H1 (cell line): Measurements from ENCODE around the gene PGM3. TPM values are rescaled to one million over a fixed set of nuclear protein-coding genes. Genes with fewer than 3 reads are reported as not detected.

Source experiments
- CTCF ChIA-PET: fragments of 300-600 bp; sonication (Branson Sonifier 250); formaldehyde crosslinking; loops from one replicate; lab custom pipeline; 2021; ENCODE audit not compliant: partially characterized antibody; lab: Charles Lee
- POLR2A ChIA-PET: fragments of 300-600 bp; sonication (Branson Sonifier 250); formaldehyde crosslinking; loops from one replicate; lab custom pipeline; 2021; ENCODE audit warnings: inconsistent platforms; ENCODE audit not compliant: partially characterized antibody; lab: Charles Lee
- DNase-seq, 2 experiments: peaks; one replicate each; pipeline versions ENCODE4 v3.0.0 to v3.0.0-alpha.2; 2010 to 2022; ENCODE audit warnings: low spot score in 2 of 2, low read depth in 1 of 2, mixed read lengths in 1 of 2
- FAIRE-seq: peaks from 2 replicates; lab custom pipeline; 2011; peaks lifted over from hg19 to GRCh38; lab: Jason Lieb, UNC
- H2AFZ ChIP-seq: 2 replicates; pipeline ENCODE4 v1.8.1; 2012; ENCODE audit warnings: low read length, inconsistent platforms
- H2AK5ac ChIP-seq: 2 replicates; pipeline ENCODE4 v1.6.1; 2013; ENCODE audit warnings: low read depth, low read length
- H2BK120ac ChIP-seq: replicated peaks from 2 replicates; pipeline ENCODE3; 2013; ENCODE audit warnings: low read depth, low read length, inconsistent platforms
- H2BK12ac ChIP-seq: 2 replicates; pipeline ENCODE4 v1.6.1; 2013; ENCODE audit warnings: low read depth, low read length
- H2BK15ac ChIP-seq: 2 replicates; pipeline ENCODE4 v1.6.1; 2013; ENCODE audit warnings: low read length
- H2BK20ac ChIP-seq: 2 replicates; pipeline ENCODE4 v1.6.1; 2013; ENCODE audit warnings: low read length
- H2BK5ac ChIP-seq: 2 replicates; pipeline ENCODE4 v1.6.1; 2013; ENCODE audit warnings: low read depth, low read length
- H3K14ac ChIP-seq: 2 replicates; pipeline ENCODE4 v1.6.1; 2013; ENCODE audit warnings: inconsistent platforms; ENCODE audit not compliant: insufficient read length
- H3K18ac ChIP-seq: 2 replicates; pipeline ENCODE4 v1.6.1; 2013; ENCODE audit warnings: low read length; ENCODE audit errors: extremely low read depth
- H3K23ac ChIP-seq: 2 replicates; pipeline ENCODE4 v1.6.1; 2013; ENCODE audit warnings: inconsistent platforms; ENCODE audit not compliant: insufficient read length
- H3K23me2 ChIP-seq: 2 replicates; pipeline ENCODE4 v1.6.1; 2013; ENCODE audit warnings: low read depth, low read length
- H3K27ac ChIP-seq: 2 replicates; pipeline ENCODE4 v1.6.1; 2011; ENCODE audit warnings: low read depth, low read length, inconsistent platforms
- H3K27me3 ChIP-seq, 4 experiments: replicated peaks in 1 of 4; 1 replicate in 1 of 4; 2 replicates in 3 of 4; pipeline versions ENCODE4 v1.6.1 to v1.8.1; 2011 to 2013; ENCODE audit warnings: low read length in 3 of 4, mild to moderate bottlenecking in 3 of 4, inconsistent platforms in 2 of 4, mixed read lengths in 2 of 4, moderate library complexity in 1 of 4; ENCODE audit not compliant: control insufficient read depth in 3 of 4, insufficient read depth in 3 of 4; ENCODE audit errors: extremely low read depth in 1 of 4
- H3K36me3 ChIP-seq, 4 experiments: 2 replicates each; pipeline versions ENCODE4 v1.6.1 to v1.8.1; 2011 to 2013; ENCODE audit warnings: mild to moderate bottlenecking in 4 of 4, low read length in 3 of 4, moderate library complexity in 2 of 4, control low read depth in 1 of 4, inconsistent platforms in 1 of 4; ENCODE audit not compliant: insufficient read depth in 4 of 4, control insufficient read depth in 2 of 4
- H3K4ac ChIP-seq: replicated peaks from 2 replicates; pipeline ENCODE3; 2013; ENCODE audit warnings: low read length, low read depth, mixed read lengths, inconsistent platforms; ENCODE audit not compliant: insufficient read length
- H3K4me1 ChIP-seq, 4 experiments: replicated peaks in 1 of 4; 1 replicate in 1 of 4; 2 replicates in 3 of 4; pipeline versions ENCODE4 v1.6.1 to v1.8.1; 2011 to 2013; ENCODE audit warnings: low read length in 3 of 4, inconsistent platforms in 2 of 4, mixed read lengths in 1 of 4; ENCODE audit not compliant: insufficient read depth in 4 of 4, control insufficient read depth in 3 of 4
- H3K4me2 ChIP-seq, 2 experiments: 2 replicates each; pipeline versions ENCODE4 v1.6.1 to v1.8.1; 2011 to 2013; ENCODE audit warnings: low read depth in 2 of 2, low read length in 2 of 2, control low read depth in 1 of 2, inconsistent platforms in 1 of 2, mild to moderate bottlenecking in 1 of 2; ENCODE audit not compliant: insufficient read depth in 1 of 2
- H3K4me3 ChIP-seq, 4 experiments: fragments of 200-600, 300-600 bp in 1 of 4; sonication (generic), shearing (Covaris generic), sonication (Bioruptor Twin) in 1 of 4; 2 replicates each; pipeline versions ENCODE4 v1.5.1 to v1.8.1; 2011 to 2016; ENCODE audit warnings: low read length in 4 of 4, low read depth in 3 of 4, control low read depth in 2 of 4, inconsistent platforms in 2 of 4, mild to moderate bottlenecking in 2 of 4, mixed read lengths in 1 of 4, moderate library complexity in 1 of 4; ENCODE audit not compliant: insufficient read depth in 2 of 4; ENCODE audit errors: extremely low read depth in 1 of 4
- H3K56ac ChIP-seq: replicated peaks from 2 replicates; pipeline ENCODE3; 2013; ENCODE audit warnings: low read depth, mild to moderate bottlenecking, mixed read lengths, low read length, inconsistent platforms; ENCODE audit not compliant: insufficient read length
- H3K79me1 ChIP-seq: 2 replicates; pipeline ENCODE4 v1.6.1; 2013; ENCODE audit warnings: low read depth, low read length, control low read depth
- H3K79me2 ChIP-seq, 2 experiments: 2 replicates each; pipeline versions ENCODE4 v1.6.1 to v1.8.1; 2012 to 2013; ENCODE audit warnings: low read length in 2 of 2, mild to moderate bottlenecking in 2 of 2, inconsistent platforms in 1 of 2; ENCODE audit not compliant: insufficient read depth in 2 of 2, control insufficient read depth in 1 of 2
- H3K9ac ChIP-seq, 4 experiments: replicated peaks in 1 of 4; 1 replicate in 1 of 4; 2 replicates in 3 of 4; pipeline versions ENCODE4 v1.6.1 to v1.8.1; 2011 to 2013; ENCODE audit warnings: low read depth in 3 of 4, low read length in 3 of 4, control low read depth in 2 of 4, mild to moderate bottlenecking in 2 of 4, moderate library complexity in 2 of 4, inconsistent platforms in 1 of 4; ENCODE audit errors: extremely low read depth in 1 of 4
- H3K9me3 ChIP-seq, 2 experiments: 2 replicates each; pipeline versions ENCODE4 v1.6.1 to v1.8.1; 2012 to 2013; ENCODE audit warnings: mild to moderate bottlenecking in 2 of 2, moderate library complexity in 2 of 2, control low read depth in 1 of 2, inconsistent platforms in 1 of 2, low read depth in 1 of 2, low read length in 1 of 2, mixed read lengths in 1 of 2; ENCODE audit not compliant: insufficient read depth in 2 of 2
- H4K20me1 ChIP-seq, 2 experiments: replicated peaks in 1 of 2; 2 replicates each; pipeline versions ENCODE3 to v1.8.1; 2011 to 2013; ENCODE audit warnings: inconsistent platforms in 2 of 2, low read length in 2 of 2, mild to moderate bottlenecking in 1 of 2; ENCODE audit not compliant: insufficient read depth in 2 of 2, control insufficient read depth in 1 of 2
- H4K5ac ChIP-seq: 2 replicates; pipeline ENCODE4 v1.6.1; 2013; ENCODE audit warnings: low read length, low read depth, mixed read lengths, inconsistent platforms; ENCODE audit not compliant: insufficient read length
- H4K8ac ChIP-seq: 2 replicates; pipeline ENCODE4 v1.8.0; 2013; ENCODE audit warnings: mild to moderate bottlenecking, moderate library complexity, low read length, inconsistent platforms; ENCODE audit not compliant: insufficient read depth; ENCODE audit errors: extremely low read depth
- H4K91ac ChIP-seq: replicated peaks from 2 replicates; pipeline ENCODE3; 2013; ENCODE audit warnings: low read length, mixed read lengths, inconsistent platforms; ENCODE audit not compliant: insufficient read length
- BACH1 ChIP-seq: IDR thresholded peaks from 2 replicates; pipeline ENCODE4 v1.6.1; 2012; ENCODE audit warnings: low read length, improper control_type of control experiment
- CTCF ChIP-seq, 3 experiments: IDR thresholded peaks; 1 replicate in 2 of 3; 2 replicates in 1 of 3; pipeline versions ENCODE4 v1.5.1 to v1.6.1; 2011; ENCODE audit warnings: low read length in 3 of 3, mild to moderate bottlenecking in 3 of 3, inconsistent platforms in 2 of 3, low read depth in 1 of 3, moderate library complexity in 1 of 3; ENCODE audit not compliant: insufficient read depth in 1 of 3; ENCODE audit errors: control extremely low read depth in 1 of 3
- EP300 ChIP-seq, 2 experiments: IDR thresholded peaks; 1 replicate in 1 of 2; 2 replicates in 1 of 2; pipeline ENCODE4 v1.6.1; 2011 to 2012; ENCODE audit warnings: low read depth in 2 of 2, low read length in 2 of 2, mild to moderate bottlenecking in 2 of 2, borderline replicate concordance in 1 of 2, inconsistent platforms in 1 of 2, moderate library complexity in 1 of 2
- RAD21 ChIP-seq, 2 experiments: IDR thresholded peaks in 1 of 2; conservative IDR thresholded peaks in 1 of 2; 2 replicates each; pipeline ENCODE4 v1.6.1; 2011; ENCODE audit warnings: low read depth in 2 of 2, low read length in 2 of 2, improper control_type of control experiment in 1 of 2, inconsistent platforms in 1 of 2, mild to moderate bottlenecking in 1 of 2, moderate library complexity in 1 of 2
- SIX5 ChIP-seq: IDR thresholded peaks from 2 replicates; pipeline ENCODE4 v1.6.1; 2011; ENCODE audit warnings: mild to moderate bottlenecking, low read depth, low read length
- TAF1 ChIP-seq: IDR thresholded peaks from 2 replicates; pipeline ENCODE4 v1.6.1; 2011; ENCODE audit warnings: mild to moderate bottlenecking, low read depth, low read length
- TEAD4 ChIP-seq: IDR thresholded peaks from 2 replicates; pipeline ENCODE4 v1.6.1; 2012; ENCODE audit warnings: low read depth, low read length, inconsistent platforms, mixed read lengths
- WGBS, 2 experiments: shearing (Covaris generic) in 1 of 2; methylation state at CpG; one replicate each; pipeline versions ENCODE4 v1.1.6 to v1.1.7; 2013 to 2015; ENCODE audit warnings: low lambda C conversion rate in 2 of 2, mixed read lengths in 2 of 2, inconsistent platforms in 1 of 2, low coverage in 1 of 2, missing lambda C conversion rate in 1 of 2; ENCODE audit not compliant: insufficient replicate concordance in 2 of 2, insufficient coverage in 1 of 2, insufficient read length in 1 of 2; ENCODE audit errors: extremely low coverage in 1 of 2, missing lambda C conversion rate in 1 of 2; 5-methylcytosine and 5-hydroxymethylcytosine counted together
- polyA plus RNA-seq, 7 experiments: library from polyadenylated mRNA; depleted of rRNA in 3 of 7; stranded (reverse) in 5 of 7; unstranded in 2 of 7; fragments of >200 nt in 5 of 7; fragments of 200-250 nt in 2 of 7; gene quantifications; 1 replicate in 5 of 7; 2 replicates in 1 of 7; 4 replicates in 1 of 7; pipeline versions ENCODE4 v1.2.1 to v1.2.3, GENCODE V29; 2011 to 2013; ENCODE audit warnings: missing spikeins in 2 of 7, mixed read lengths in 2 of 7
- total RNA-seq: library from RNA; stranded (reverse); fragmentation: NEBNext Ultra II Directional; extraction: Animal tissue kit (Norgen Biotek cat#: 25700); gene quantifications from 2 replicates; pipeline ENCODE4 v1.2.1, GENCODE V29; 2021

PGM3 gene
- total and polyA plus RNA-seq, 2 of the 8 experiments (the other 6 are each of a cell fraction or from before 2014, with no cell fraction given) = 14.5 to 60.5 TPM

- no peaks in the 10 kb centered on the region for H4K20me1 ChIP-seq
- H3K9ac ChIP-seq = no peak overlapping the region
These were observed 22.3 kb upstream of the PGM3 start for GRCh38 chr6:83215131-83216047.

More at GRCh38 chr6:83215131-83216047, 22.3 kb upstream of the PGM3 start:
- ChIA-PET CTCF (interaction anchor here (0.5 to 11.7 kb wide), 23 partner anchors 8 to 400 kb away, joined by 3 to 310 read pairs (median 4); partner anchors contain the start of genes DOP1A, PGM3, PRSS35 and RWDD2A), POLR2A (no interaction called here)
- DNase-seq = no peak
- no peak overlapping the region for H2BK120ac ChIP-seq
- 69 to 100% methylated on average over 1 to 7 of the region's 7 CpGs for WGBS, 2 experiments
- no peak overlapping the region for H3K18ac ChIP-seq
- H3K79me2 ChIP-seq = no peaks in the 10 kb centered on the region
- no peak overlapping the region for H2BK5ac ChIP-seq
- H3K4me1 ChIP-seq = no peaks in the 10 kb centered on the region
- no peak overlapping the region for H3K27ac ChIP-seq
- no peak overlapping the region for H4K8ac ChIP-seq
- no peak overlapping the region for H4K91ac ChIP-seq
- no peaks in the 10 kb centered on the region for H3K9me3 ChIP-seq
- no peak overlapping the region for H2BK20ac ChIP-seq
- no peak overlapping the region for H4K5ac ChIP-seq
- H3K27me3 ChIP-seq = no peaks in the 10 kb centered on the region
- H3K4me2 ChIP-seq = no peak overlapping the region
- H2AFZ ChIP-seq = no peak overlapping the region
- no peak overlapping the region for H3K4me3 ChIP-seq
- H2BK15ac ChIP-seq = no peak overlapping the region
- TF ChIP-seq RAD21 (IDR thresholded peaks at IDR 0.05 in 1 of 2, conservative IDR thresholded peaks at IDR 0.05 in 1 of 2; ENCODE audit: low read depth in 2 of 2, low read length in 2 of 2) (peak; percentile 78 to 88), TEAD4 (peak; percentile 69), TAF1 (no peak), CTCF (IDR thresholded peaks at IDR 0.05; ENCODE audit: control extremely low read depth in 1 of 3, insufficient read depth in 1 of 3, low read depth in 1 of 3, low read length in 3 of 3) (peak; percentile 55 to 83 (median 80)), BACH1 (no peak), EP300 (IDR thresholded peaks at IDR 0.05; ENCODE audit: borderline replicate concordance in 1 of 2, low read depth in 2 of 2, low read length in 2 of 2) (no peak), SIX5 (no peak)
- TF ChIP-seq, all 59 proteins: peak for 3
- no peak overlapping the region for H2BK12ac ChIP-seq
- no peak overlapping the region for H3K14ac ChIP-seq
- no peak overlapping the region for H3K4ac ChIP-seq
- H3K23me2 ChIP-seq = no peaks in the 10 kb centered on the region
- no peak overlapping the region for H3K23ac ChIP-seq
- H3K36me3 ChIP-seq = no peaks in the 10 kb centered on the region
- FAIRE-seq = peak; percentile 93
- H3K56ac ChIP-seq = no peak overlapping the region
- H3K79me1 ChIP-seq = no peaks in the 10 kb centered on the region
- H2AK5ac ChIP-seq = no peak overlapping the region
